ENCODE data around the gene PEPD. TPM values are rescaled to one million over a fixed set of nuclear protein-coding genes. Genes with fewer than 3 reads are reported as not detected.

The PEPD gene
- total and polyA plus RNA-seq, 10 of the 15 experiments (the other 5 are each of a cell fraction or from before 2014, with no cell fraction given): 1.4 to 52.0 (median 20.2) TPM

GRCh38 chr19:33343859-33344572 is 177.6 kb downstream of the PEPD start:
- no peaks in the 10 kb centered on the region for H3K36me3 ChIP-seq (ENCODE audit: control insufficient read depth in 2 of 2, insufficient read depth in 2 of 2, low read length in 1 of 2)
- no TSS peak for BruUV-seq (replicated peaks)
- no peaks in the 10 kb centered on the region for H3K9me3 ChIP-seq (replicated peaks; ENCODE audit: control insufficient read depth, insufficient read depth, low read length)
- in situ Hi-C loops (cut with MboI) (no loop called here), intact Hi-C loops (cut with micrococcal nuclease; ENCODE audit: unreplicated experiment) (no loop called here)
- no peaks in the 10 kb centered on the region for H4K20me1 ChIP-seq (ENCODE audit: control insufficient read depth, insufficient read depth)
- no peaks in the 10 kb centered on the region for H3K79me2 ChIP-seq (ENCODE audit: control insufficient read depth, insufficient read depth, low read length)
- DNase-seq (ENCODE audit: low read depth, low spot score) (no peak), FAIRE-seq (no peak), ATAC-seq (no peak)
- POLR2A ChIA-PET: no interaction called here
- no peaks in the 10 kb centered on the region for H3K27me3 ChIP-seq (replicated peaks in 1 of 2; ENCODE audit: control insufficient read depth in 2 of 2, insufficient read depth in 2 of 2, low read length in 1 of 2)
- H3K4me1 ChIP-seq (ENCODE audit: control insufficient read depth, insufficient read depth, low read length): no peaks in the 10 kb centered on the region
- 17% methylated on average over 12 of the region's 12 CpGs for WGBS (ENCODE audit: insufficient coverage, insufficient replicate concordance, low lambda C conversion rate, missing lambda C conversion rate)
- RAD21 ChIA-PET (ENCODE audit: unreplicated experiment): no interaction called here
- TF ChIP-seq RAD21 (IDR thresholded peaks at IDR 0.05; ENCODE audit: insufficient read depth, low read depth, low read length) (no peak), POLR2AphosphoS5 (IDR thresholded peaks at IDR 0.05; ENCODE audit: low read length) (no peak), BHLHE40 (IDR thresholded peaks at IDR 0.05; ENCODE audit: borderline replicate concordance in 1 of 2, low read depth in 2 of 2, low read length in 1 of 2) (no peak), NFYB (IDR thresholded peaks at IDR 0.05; ENCODE audit: insufficient read depth, low read depth, low read length) (no peak), EP300 (IDR thresholded peaks at IDR 0.05; ENCODE audit: borderline replicate concordance in 1 of 2, control insufficient read depth in 1 of 2, low read depth in 2 of 2, low read length in 2 of 2) (no peak), STAT3 (IDR thresholded peaks at IDR 0.05; ENCODE audit: low read depth, low read length) (no peak), TCF3 (IDR thresholded peaks at IDR 0.05; ENCODE audit: borderline replicate concordance, insufficient read depth, low read depth, low read length) (no peak), ZNF274 (IDR thresholded peaks at IDR 0.05; ENCODE audit: insufficient read depth, insufficient read length) (no peak), ESRRA (IDR thresholded peaks at IDR 0.05; ENCODE audit: low read length) (no peak), RCOR1 (conservative IDR thresholded peaks at IDR 0.05; ENCODE audit: low read depth, low read length) (no peak), GABPA (IDR thresholded peaks at IDR 0.05; ENCODE audit: low read depth) (no peak), MEF2B (IDR thresholded peaks at IDR 0.05; ENCODE audit: partially characterized antibody, poor library complexity, severe bottlenecking) (no peak)
- TF ChIP-seq, protein P1, sequence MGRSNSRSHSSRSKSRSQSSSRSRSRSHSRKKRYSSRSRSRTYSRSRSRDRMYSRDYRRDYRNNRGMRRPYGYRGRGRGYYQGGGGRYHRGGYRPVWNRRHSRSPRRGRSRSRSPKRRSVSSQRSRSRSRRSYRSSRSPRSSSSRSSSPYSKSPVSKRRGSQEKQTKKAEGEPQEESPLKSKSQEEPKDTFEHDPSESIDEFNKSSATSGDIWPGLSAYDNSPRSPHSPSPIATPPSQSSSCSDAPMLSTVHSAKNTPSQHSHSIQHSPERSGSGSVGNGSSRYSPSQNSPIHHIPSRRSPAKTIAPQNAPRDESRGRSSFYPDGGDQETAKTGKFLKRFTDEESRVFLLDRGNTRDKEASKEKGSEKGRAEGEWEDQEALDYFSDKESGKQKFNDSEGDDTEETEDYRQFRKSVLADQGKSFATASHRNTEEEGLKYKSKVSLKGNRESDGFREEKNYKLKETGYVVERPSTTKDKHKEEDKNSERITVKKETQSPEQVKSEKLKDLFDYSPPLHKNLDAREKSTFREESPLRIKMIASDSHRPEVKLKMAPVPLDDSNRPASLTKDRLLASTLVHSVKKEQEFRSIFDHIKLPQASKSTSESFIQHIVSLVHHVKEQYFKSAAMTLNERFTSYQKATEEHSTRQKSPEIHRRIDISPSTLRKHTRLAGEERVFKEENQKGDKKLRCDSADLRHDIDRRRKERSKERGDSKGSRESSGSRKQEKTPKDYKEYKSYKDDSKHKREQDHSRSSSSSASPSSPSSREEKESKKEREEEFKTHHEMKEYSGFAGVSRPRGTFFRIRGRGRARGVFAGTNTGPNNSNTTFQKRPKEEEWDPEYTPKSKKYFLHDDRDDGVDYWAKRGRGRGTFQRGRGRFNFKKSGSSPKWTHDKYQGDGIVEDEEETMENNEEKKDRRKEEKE (IDR thresholded peaks at IDR 0.05): no peak
- TF ChIP-seq, protein P2, sequence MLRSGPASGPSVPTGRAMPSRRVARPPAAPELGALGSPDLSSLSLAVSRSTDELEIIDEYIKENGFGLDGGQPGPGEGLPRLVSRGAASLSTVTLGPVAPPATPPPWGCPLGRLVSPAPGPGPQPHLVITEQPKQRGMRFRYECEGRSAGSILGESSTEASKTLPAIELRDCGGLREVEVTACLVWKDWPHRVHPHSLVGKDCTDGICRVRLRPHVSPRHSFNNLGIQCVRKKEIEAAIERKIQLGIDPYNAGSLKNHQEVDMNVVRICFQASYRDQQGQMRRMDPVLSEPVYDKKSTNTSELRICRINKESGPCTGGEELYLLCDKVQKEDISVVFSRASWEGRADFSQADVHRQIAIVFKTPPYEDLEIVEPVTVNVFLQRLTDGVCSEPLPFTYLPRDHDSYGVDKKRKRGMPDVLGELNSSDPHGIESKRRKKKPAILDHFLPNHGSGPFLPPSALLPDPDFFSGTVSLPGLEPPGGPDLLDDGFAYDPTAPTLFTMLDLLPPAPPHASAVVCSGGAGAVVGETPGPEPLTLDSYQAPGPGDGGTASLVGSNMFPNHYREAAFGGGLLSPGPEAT (IDR thresholded peaks at IDR 0.05; ENCODE audit: low read depth): no peak
- SMC1A ChIA-PET (ENCODE audit: uncharacterized antibody, unreplicated experiment): no interaction called here
- H3K9ac ChIP-seq (ENCODE audit: control insufficient read depth, insufficient read depth, low read length): no peak overlapping the region
- no peak overlapping the region for H3K4me2 ChIP-seq (ENCODE audit: control insufficient read depth, insufficient read depth)
- CTCF ChIA-PET: interaction anchor here (1.0 kb wide), 1 partner anchor 33 kb away, joined by 3 read pairs; no protein-coding TSS in a partner anchor
- no peak overlapping the region for H3K4me3 ChIP-seq
- H3K27ac ChIP-seq (ENCODE audit: control insufficient read depth, insufficient read depth): no peak overlapping the region
- H2AFZ ChIP-seq (ENCODE audit: control insufficient read depth, low read depth, low read length): no peak overlapping the region
